ENCODE measurements around the gene STRC.
"Not testable (repeated sequence)": the region's sequence is repeated elsewhere in the genome, so short reads cannot be mapped to it uniquely, and the experiment has no call there.

STRC gene

GRCh38 chr15:43600200-43600599 lies 18.4 kb downstream of the STRC start:
- H3K9me3 Mint-ChIP-seq; H3K27ac Mint-ChIP-seq; ATAC-seq (replicated peaks); DNase-seq; H3K4me1 Mint-ChIP-seq (ENCODE audit: low read depth in 2 of 2); H3K36me3 Mint-ChIP-seq (ENCODE audit: insufficient read depth); H3K4me3 Mint-ChIP-seq: not testable (repeated sequence)
- H3K27me3 Mint-ChIP-seq: peaks cover 64 to 74% of the 10 kb centered on the region in 2 donors

- not testable (repeated sequence) for H3K4me3 Mint-ChIP-seq; H3K27ac Mint-ChIP-seq; ATAC-seq (replicated peaks); H3K4me1 Mint-ChIP-seq (ENCODE audit: low read depth in 2 of 2); H3K9me3 Mint-ChIP-seq; H3K36me3 Mint-ChIP-seq (ENCODE audit: insufficient read depth); DNase-seq
- peaks cover 54 to 66% of the 10 kb centered on the region in 2 donors for H3K27me3 Mint-ChIP-seq
Observed at GRCh38 chr15:43599131-43599530, 19.5 kb downstream of the STRC start.

GRCh38 chr15:43593328-43594190 lies 25.0 kb downstream of the STRC start, which contains the start of gene CKMT1B:
TSS of gene CKMT1B (plus strand) at chr15:43594027. CDS start at chr15:43594219, 192 bp downstream.
- H3K4me1 Mint-ChIP-seq (ENCODE audit: low read depth in 2 of 2); H3K4me3 Mint-ChIP-seq; H3K36me3 Mint-ChIP-seq (ENCODE audit: insufficient read depth); H3K27ac Mint-ChIP-seq; H3K9me3 Mint-ChIP-seq; DNase-seq: not testable (repeated sequence)
- H3K27me3 Mint-ChIP-seq: peaks cover 22 to 27% of the 10 kb centered on the region in 2 donors
- ATAC-seq (replicated peaks): peak; percentile 20

GRCh38 chr15:43592841-43593240 lies 25.8 kb downstream of the STRC start:
- not testable (repeated sequence) for DNase-seq; ATAC-seq (replicated peaks); H3K4me3 Mint-ChIP-seq

GRCh38 chr15:43589778-43590466 lies 28.7 kb downstream of the STRC start, which contains the start of gene PPIP5K1:
TSS of gene PPIP5K1 (minus strand) at chr15:43590208. CDS start at chr15:43584504, 5,704 bp downstream.
- H3K4me1 Mint-ChIP-seq (ENCODE audit: low read depth in 2 of 2): not testable (repeated sequence)

More at GRCh38 chr15:43592841-43593240, 25.8 kb downstream of the STRC start:
- H3K36me3 Mint-ChIP-seq (ENCODE audit: insufficient read depth); H3K27ac Mint-ChIP-seq; H3K9me3 Mint-ChIP-seq; H3K4me1 Mint-ChIP-seq (ENCODE audit: low read depth in 2 of 2): not testable (repeated sequence)
- peaks cover 15 to 19% of the 10 kb centered on the region in 2 donors for H3K27me3 Mint-ChIP-seq

GRCh38 chr15:43574607-43575006 lies 44.0 kb downstream of the STRC start:
- not testable (repeated sequence) for ATAC-seq (replicated peaks); DNase-seq; H3K4me1 Mint-ChIP-seq (ENCODE audit: low read depth in 2 of 2); H3K27ac Mint-ChIP-seq; H3K4me3 Mint-ChIP-seq; H3K36me3 Mint-ChIP-seq (ENCODE audit: insufficient read depth); H3K27me3 Mint-ChIP-seq; H3K9me3 Mint-ChIP-seq

More at GRCh38 chr15:43589778-43590466, 28.7 kb downstream of the STRC start, which contains the start of gene PPIP5K1:
- H3K27ac Mint-ChIP-seq; H3K36me3 Mint-ChIP-seq (ENCODE audit: insufficient read depth); H3K4me3 Mint-ChIP-seq; H3K27me3 Mint-ChIP-seq; DNase-seq; H3K9me3 Mint-ChIP-seq: not testable (repeated sequence)
- ATAC-seq (replicated peaks): peak; percentile 98

GRCh38 chr15:43566615-43567014 lies 52.0 kb downstream of the STRC start:
- H3K4me1 Mint-ChIP-seq (ENCODE audit: low read depth in 2 of 2); H3K27me3 Mint-ChIP-seq; DNase-seq; H3K4me3 Mint-ChIP-seq; H3K9me3 Mint-ChIP-seq; H3K27ac Mint-ChIP-seq; ATAC-seq (replicated peaks); H3K36me3 Mint-ChIP-seq (ENCODE audit: insufficient read depth): not testable (repeated sequence)

GRCh38 chr15:43563793-43564192 lies 54.8 kb downstream of the STRC start:
- H3K27ac Mint-ChIP-seq; H3K4me1 Mint-ChIP-seq (ENCODE audit: low read depth in 2 of 2); DNase-seq; ATAC-seq (replicated peaks); H3K9me3 Mint-ChIP-seq; H3K36me3 Mint-ChIP-seq (ENCODE audit: insufficient read depth); H3K27me3 Mint-ChIP-seq; H3K4me3 Mint-ChIP-seq: not testable (repeated sequence)

- not testable (repeated sequence) for H3K27ac Mint-ChIP-seq; ATAC-seq (replicated peaks); H3K4me3 Mint-ChIP-seq; H3K36me3 Mint-ChIP-seq (ENCODE audit: insufficient read depth); DNase-seq; H3K27me3 Mint-ChIP-seq; H3K9me3 Mint-ChIP-seq; H3K4me1 Mint-ChIP-seq (ENCODE audit: low read depth in 2 of 2)
Observed at GRCh38 chr15:43562753-43563152, 55.8 kb downstream of the STRC start.

GRCh38 chr15:43552986-43553385 lies 65.6 kb downstream of the STRC start:
- ATAC-seq (replicated peaks) (no peak), DNase-seq (no peak)
- Mint-ChIP-seq H3K36me3 (ENCODE audit: insufficient read depth) (peaks cover 18% of the 10 kb centered on the region), H3K9me3 (no peaks in the 10 kb centered on the region), H3K27ac (no peak overlapping the region), H3K4me3 (no peak overlapping the region), H3K4me1 (ENCODE audit: low read depth in 2 of 2) (no peaks in the 10 kb centered on the region), H3K27me3 (no peaks in the 10 kb centered on the region)

GRCh38 chr15:43552256-43552655 lies 66.3 kb downstream of the STRC start:
- H3K27ac Mint-ChIP-seq: no peak overlapping the region
- peaks cover 12% of the 10 kb centered on the region for H3K36me3 Mint-ChIP-seq (ENCODE audit: insufficient read depth)
- H3K4me3 Mint-ChIP-seq: no peak overlapping the region
- no peak for ATAC-seq (replicated peaks)
- no peaks in the 10 kb centered on the region for H3K4me1 Mint-ChIP-seq (ENCODE audit: low read depth in 2 of 2)
- no peak for DNase-seq
- H3K9me3 Mint-ChIP-seq: no peaks in the 10 kb centered on the region
- H3K27me3 Mint-ChIP-seq: no peaks in the 10 kb centered on the region

- H3K9me3 Mint-ChIP-seq: no peaks in the 10 kb centered on the region
- H3K36me3 Mint-ChIP-seq (ENCODE audit: insufficient read depth): peaks cover 5% of the 10 kb centered on the region
- peak overlapping the region in 1 of 2 donors; percentile 41 for H3K27ac Mint-ChIP-seq
- no peaks in the 10 kb centered on the region for H3K27me3 Mint-ChIP-seq
- no peak for DNase-seq
- no peak for ATAC-seq (replicated peaks)
- no peak overlapping the region for H3K4me3 Mint-ChIP-seq
- no peaks in the 10 kb centered on the region for H3K4me1 Mint-ChIP-seq (ENCODE audit: low read depth in 2 of 2)
Observed at GRCh38 chr15:43550527-43551363, 67.9 kb downstream of the STRC start.

Data from effector memory CD8-positive, alpha-beta T cell (primary cell).